Activated T-helper 2 cell treated with anti-CD3 and anti-CD28 coated beads, Interferon-gamma antibody, Interleukin-2, Interleukin-4, amounts not matched to agents 10 μg/mL and 5 μg/mL and 100 μg/mL, durations not matched to agents 14 hours and 24 hours and 36 hours (primary cell): ENCODE measurements around the gene RIC8B. TPM values are rescaled to one million over a fixed set of nuclear protein-coding genes. Genes with fewer than 3 reads are reported as not detected.

Experiments
- DNase-seq: peaks from one replicate; pipeline ENCODE4 v3.0.0; 2021; ENCODE audit warnings: low spot score
- H3K27ac Mint-ChIP-seq: one replicate; pipeline ENCODE4 v1.8.0; 2021; ENCODE audit warnings: mixed read lengths
- H3K27me3 Mint-ChIP-seq: one replicate; pipeline ENCODE4 v1.8.0; 2021; ENCODE audit warnings: low read depth, mixed read lengths
- H3K36me3 Mint-ChIP-seq: one replicate; pipeline ENCODE4 v1.8.0; 2021; ENCODE audit warnings: low read depth, mixed read lengths
- H3K4me1 Mint-ChIP-seq: one replicate; pipeline ENCODE4 v1.8.0; 2021; ENCODE audit warnings: low read depth, mixed read lengths
- H3K4me3 Mint-ChIP-seq: one replicate; pipeline ENCODE4 v1.8.0; 2021; ENCODE audit warnings: low read depth, mild to moderate bottlenecking, moderate library complexity, mixed read lengths
- H3K9me3 Mint-ChIP-seq: one replicate; pipeline ENCODE4 v1.8.0; 2021; ENCODE audit warnings: mixed read lengths
- intact Hi-C: fragments of 100-400 bp; cut with micrococcal nuclease; formaldehyde crosslinking; loops from one replicate; pipeline ENCODE4 v1.15.1; 2023
- total RNA-seq: library from RNA; stranded (reverse); gene quantifications from 2 replicates; pipeline ENCODE4 v1.2.3, GENCODE V29; 2022

RIC8B gene
- total RNA-seq, 1 donor from 2014 or later: 11.4 TPM

DNA sequence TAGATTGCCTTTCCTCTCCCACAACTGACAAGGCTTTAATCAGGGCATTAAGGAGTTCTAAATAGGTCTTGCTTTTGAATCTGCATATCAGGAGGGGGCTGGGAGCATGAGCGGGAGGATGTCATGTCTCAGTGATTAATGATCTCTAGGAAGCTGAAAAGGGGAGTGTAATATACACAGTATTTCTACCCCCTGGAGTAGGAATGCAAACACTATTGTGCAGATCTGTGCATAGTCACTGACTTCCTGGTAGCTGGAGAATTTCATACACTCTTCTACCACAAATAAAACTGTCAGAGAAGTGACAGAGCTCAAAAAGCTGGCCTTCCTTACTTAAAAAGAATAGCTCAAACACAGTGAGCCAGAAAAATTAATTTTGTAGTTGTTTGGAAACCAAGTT, 65.8 kb downstream of the RIC8B start:
- Mint-ChIP-seq H3K27me3 (no peaks in the 10 kb centered on the region), H3K9me3 (no peaks in the 10 kb centered on the region), H3K27ac (no peak overlapping the region), H3K36me3 (peaks cover 9% of the 10 kb centered on the region), H3K4me3 (no peak overlapping the region), H3K4me1 (peaks cover 10% of the 10 kb centered on the region)
- intact Hi-C loops: loop anchor here (5.0 to 10.0 kb wide), 3 partner anchors 158 to 453 kb away; partner anchors contain the start of gene RFX4
- DNase-seq: no peak

DNA sequence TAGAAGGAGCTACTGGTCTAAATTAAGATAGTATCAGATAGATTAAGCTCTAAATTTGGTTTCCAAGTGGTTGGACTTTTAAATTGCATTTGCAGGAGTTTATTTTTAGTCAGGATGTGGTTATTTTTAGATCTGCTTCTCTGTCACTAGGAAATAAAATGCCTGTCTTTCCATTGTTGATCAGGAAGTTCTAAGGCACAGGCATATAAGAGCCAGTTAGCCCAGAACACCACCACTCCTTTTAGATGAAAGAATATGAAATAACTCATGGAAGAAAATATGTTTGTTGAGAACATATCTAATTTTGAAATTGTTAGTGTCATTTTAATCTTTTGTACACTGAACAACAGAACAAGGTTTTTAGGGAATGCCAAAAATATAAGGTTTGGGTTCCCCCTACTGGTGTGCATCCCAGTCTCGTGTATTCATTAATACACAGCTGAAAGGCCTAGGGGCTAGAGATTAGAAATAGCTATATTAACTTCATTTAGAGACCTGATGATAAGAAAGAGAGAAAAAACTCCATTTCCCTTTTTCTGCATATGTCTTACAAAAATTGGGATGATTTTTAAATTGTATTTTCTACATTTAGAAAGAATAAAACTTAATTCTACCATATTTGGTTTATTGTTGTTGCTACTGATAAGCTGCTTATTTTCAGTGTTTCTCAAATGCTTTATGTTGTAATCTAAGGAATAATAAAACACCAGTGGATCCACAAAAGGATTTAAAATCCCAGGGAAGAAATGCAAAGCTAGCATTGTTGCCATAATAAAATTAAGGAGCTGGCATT, 67.2 kb downstream of the RIC8B start:
- H3K9me3 Mint-ChIP-seq: no peaks in the 10 kb centered on the region
- peaks cover 10% of the 10 kb centered on the region for H3K4me1 Mint-ChIP-seq
- H3K36me3 Mint-ChIP-seq: peaks cover 4% of the 10 kb centered on the region
- DNase-seq: no peak
- no peak overlapping the region for H3K4me3 Mint-ChIP-seq
- no peak overlapping the region for H3K27ac Mint-ChIP-seq
- H3K27me3 Mint-ChIP-seq: no peaks in the 10 kb centered on the region
- intact Hi-C loops: loop anchor here (5.0 to 10.0 kb wide), 3 partner anchors 159 to 454 kb away; partner anchors contain the start of gene RFX4

DNA sequence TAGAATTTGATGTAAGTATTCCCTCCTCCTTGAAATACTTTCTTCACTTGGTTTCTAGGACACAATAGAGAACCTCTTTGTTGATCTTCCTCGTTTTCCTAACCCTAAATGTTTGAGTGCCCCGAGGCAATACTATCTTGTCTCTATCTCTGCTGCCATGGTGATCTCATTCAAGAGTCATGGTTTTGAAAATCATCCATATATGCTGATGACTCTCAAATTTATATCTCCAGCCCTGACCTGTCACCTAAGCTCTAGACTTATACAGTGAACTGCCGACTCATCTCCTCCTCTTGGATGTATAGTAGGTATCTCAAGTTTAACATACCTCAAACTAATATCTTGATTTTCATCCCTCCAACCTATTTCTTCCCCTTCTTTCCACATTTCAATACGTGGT, 71.4 kb downstream of the RIC8B start:
- no peaks in the 10 kb centered on the region for H3K27me3 Mint-ChIP-seq
- DNase-seq: no peak
- H3K27ac Mint-ChIP-seq: no peak overlapping the region
- intact Hi-C loops: loop anchor here (10.0 kb wide), 1 partner anchor 261 kb away; the partner anchor contains the start of gene RFX4
- peaks cover 7% of the 10 kb centered on the region for H3K36me3 Mint-ChIP-seq
- no peaks in the 10 kb centered on the region for H3K9me3 Mint-ChIP-seq
- peaks cover 11% of the 10 kb centered on the region for H3K4me1 Mint-ChIP-seq
- H3K4me3 Mint-ChIP-seq: no peak overlapping the region

DNA sequence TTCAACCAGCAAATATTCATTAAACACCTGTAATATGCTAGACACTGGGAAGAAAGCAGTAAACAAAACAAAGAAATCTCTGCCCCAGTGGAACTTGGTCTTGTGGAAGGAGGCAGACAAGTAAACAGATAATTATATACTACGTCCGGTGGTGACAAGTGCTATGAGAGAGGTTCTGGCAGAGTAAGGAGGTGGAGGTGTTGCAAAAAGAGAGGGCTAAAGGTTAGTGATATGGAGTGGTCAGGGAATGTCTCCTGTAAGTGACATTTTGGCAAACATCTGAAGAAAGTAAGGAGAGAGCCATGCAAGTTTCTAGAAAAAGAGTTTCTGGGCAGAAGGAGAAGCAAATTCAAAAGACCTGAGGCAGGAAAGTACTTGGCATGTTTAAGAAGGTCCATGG, 73.4 kb downstream of the RIC8B start:
- peaks cover 4% of the 10 kb centered on the region for H3K4me1 Mint-ChIP-seq
- H3K27me3 Mint-ChIP-seq: no peaks in the 10 kb centered on the region
- H3K4me3 Mint-ChIP-seq: no peak overlapping the region
- intact Hi-C loops: loop anchor here (10.0 kb wide), 1 partner anchor 263 kb away; the partner anchor contains the start of gene RFX4
- no peaks in the 10 kb centered on the region for H3K9me3 Mint-ChIP-seq
- peaks cover 11% of the 10 kb centered on the region for H3K36me3 Mint-ChIP-seq
- DNase-seq: no peak
- no peak overlapping the region for H3K27ac Mint-ChIP-seq

DNA sequence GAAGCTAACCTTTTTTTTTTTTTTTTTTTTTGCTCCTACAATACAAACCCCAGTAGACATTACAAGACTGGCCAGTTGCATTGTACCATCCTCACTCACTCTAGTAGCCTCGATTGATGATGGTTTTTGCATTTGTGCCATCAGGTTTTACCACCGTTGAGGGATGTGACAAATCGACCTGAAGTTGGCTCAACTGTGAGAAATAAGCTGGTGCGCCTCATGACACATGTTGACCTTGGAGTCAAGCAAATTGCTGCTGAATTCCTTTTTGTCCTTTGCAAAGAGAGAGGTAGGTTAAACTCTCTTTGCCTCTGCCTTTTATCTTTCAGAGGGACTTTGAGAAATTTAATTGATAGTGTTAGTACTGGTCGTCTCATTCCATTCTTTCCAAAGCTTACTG, 76.8 kb downstream of the RIC8B start:
- no peak for DNase-seq
- Mint-ChIP-seq H3K4me1 (peaks cover 12% of the 10 kb centered on the region), H3K36me3 (peaks cover 14% of the 10 kb centered on the region), H3K9me3 (no peaks in the 10 kb centered on the region), H3K27me3 (no peaks in the 10 kb centered on the region), H3K4me3 (no peak overlapping the region), H3K27ac (no peak overlapping the region)
- intact Hi-C loops: no loop called here

DNA sequence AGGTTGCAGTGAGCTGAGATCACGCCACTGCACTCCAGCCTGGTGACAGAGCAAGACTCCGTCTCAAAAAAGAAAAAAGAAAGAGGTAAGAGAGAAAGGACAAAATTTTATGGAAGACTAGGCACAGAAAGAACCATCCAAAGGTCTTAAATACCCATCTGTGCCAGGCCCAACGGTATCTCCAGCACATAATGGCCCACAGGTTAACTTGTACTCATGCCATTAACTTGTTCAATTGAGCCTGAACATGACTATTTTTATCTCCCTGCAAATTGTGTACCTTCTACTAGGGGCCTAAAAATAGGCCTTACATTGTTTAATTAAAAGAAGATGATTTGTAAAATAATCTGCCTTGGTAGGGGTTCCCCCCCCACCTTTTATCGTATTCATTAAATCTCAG, 80.2 kb downstream of the RIC8B start:
- Mint-ChIP-seq H3K9me3 (no peaks in the 10 kb centered on the region), H3K27ac (peak overlapping the region; percentile 48), H3K4me3 (no peak overlapping the region), H3K27me3 (no peaks in the 10 kb centered on the region), H3K4me1 (peaks cover 12% of the 10 kb centered on the region), H3K36me3 (peaks cover 16% of the 10 kb centered on the region)
- no peak for DNase-seq
- intact Hi-C loops: loop anchor here (5.0 kb wide), 1 partner anchor 58 kb away; no protein-coding TSS in a partner anchor

DNA sequence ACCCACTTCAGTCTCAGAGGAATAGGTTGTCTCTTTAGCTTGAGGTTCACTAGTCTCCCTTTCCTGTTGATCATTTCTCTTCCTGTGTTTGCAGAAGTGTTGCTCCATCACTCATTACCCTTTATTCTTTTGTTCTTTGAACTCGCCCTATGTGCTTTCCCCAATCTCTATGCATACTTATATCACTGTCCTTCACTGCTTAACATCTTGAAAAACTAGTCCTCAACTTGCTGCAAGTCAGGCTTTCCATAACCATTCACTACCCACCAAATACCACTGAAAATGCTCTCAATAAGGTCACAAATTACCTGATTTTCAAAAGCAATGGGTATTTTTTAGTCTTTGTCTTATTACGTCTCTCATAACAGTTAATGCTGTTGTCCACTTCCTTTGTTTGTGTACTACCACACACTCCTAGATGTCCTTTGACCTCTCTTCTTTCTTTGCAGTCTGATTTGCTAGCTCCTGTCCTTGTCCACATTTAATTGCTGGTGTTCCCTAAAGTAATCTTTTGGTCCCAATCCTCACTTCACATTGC, 80.8 kb downstream of the RIC8B start:
- H3K27ac Mint-ChIP-seq: no peak overlapping the region
- no peak overlapping the region for H3K4me3 Mint-ChIP-seq
- DNase-seq: no peak
- no peaks in the 10 kb centered on the region for H3K9me3 Mint-ChIP-seq
- intact Hi-C loops: loop anchor here (5.0 kb wide), 1 partner anchor 57 kb away; no protein-coding TSS in a partner anchor
- H3K27me3 Mint-ChIP-seq: no peaks in the 10 kb centered on the region
- H3K36me3 Mint-ChIP-seq: peaks cover 19% of the 10 kb centered on the region
- peaks cover 9% of the 10 kb centered on the region for H3K4me1 Mint-ChIP-seq

DNA sequence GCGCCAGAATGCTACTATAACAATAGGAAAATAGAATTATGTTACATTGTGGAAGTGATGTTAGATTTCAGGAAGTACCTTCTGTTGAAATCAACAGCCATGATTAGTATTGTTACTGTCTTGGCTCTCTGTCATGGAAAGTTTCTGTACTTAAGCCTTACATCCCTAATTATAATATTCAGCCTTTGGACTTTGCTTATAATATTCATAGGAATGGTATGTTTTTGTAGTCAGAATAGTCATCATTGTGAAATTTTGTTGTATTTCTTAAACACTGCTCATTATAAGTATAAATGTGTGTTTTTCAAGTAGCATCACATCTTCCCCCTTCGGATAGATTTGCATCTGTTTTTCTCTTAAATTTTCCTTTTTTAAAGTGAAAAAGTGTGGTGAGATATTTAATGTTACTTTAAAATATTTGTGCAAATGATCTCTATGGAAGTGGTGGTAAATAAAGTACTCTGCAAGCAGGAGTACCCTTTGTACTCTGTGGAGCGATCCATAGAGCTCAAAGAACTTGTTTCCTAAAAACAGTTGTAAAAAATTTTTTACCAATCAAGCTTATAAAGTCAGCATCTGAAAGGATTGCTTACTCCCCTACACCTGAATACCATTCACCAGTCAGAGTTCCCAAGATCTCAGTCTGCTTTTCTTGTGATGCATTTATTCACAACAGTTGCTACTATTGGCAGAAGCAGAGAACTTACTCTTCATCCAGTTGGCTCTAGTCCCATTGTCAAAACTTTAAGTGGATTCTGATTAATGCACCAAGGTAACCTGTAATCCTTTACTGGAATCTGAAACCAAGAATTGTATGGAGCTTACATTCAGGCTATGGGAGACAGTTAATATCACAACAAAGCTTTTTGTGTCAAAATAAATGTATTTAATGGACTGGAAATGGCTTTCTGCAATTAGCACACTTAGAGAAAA, 87.8 kb downstream of the RIC8B start:
- Mint-ChIP-seq H3K27ac (no peak overlapping the region), H3K9me3 (no peaks in the 10 kb centered on the region), H3K27me3 (no peaks in the 10 kb centered on the region), H3K36me3 (peaks cover 29% of the 10 kb centered on the region), H3K4me1 (no peaks in the 10 kb centered on the region), H3K4me3 (no peak overlapping the region)
- intact Hi-C loops: no loop called here
- DNase-seq: no peak

DNA sequence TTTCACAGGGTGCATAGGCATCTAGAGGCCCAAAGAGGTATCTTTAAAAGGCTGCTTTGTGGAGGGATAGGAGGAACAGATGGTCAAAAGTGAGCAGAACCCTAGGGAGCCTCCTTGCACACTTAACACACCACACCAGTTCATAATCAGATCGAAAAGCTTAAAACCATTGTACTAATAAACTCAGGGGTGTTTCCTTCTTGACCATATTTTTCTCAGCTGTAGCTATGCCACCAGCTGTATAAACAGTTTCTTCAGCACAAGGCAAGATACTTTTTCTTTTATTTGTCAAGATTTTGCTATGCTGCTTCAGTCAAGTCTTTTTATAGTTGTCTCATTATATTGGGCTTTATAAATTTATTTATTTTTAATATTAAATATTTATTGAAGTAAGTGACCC, 88.7 kb downstream of the RIC8B start:
- intact Hi-C loops: no loop called here
- no peak overlapping the region for H3K27ac Mint-ChIP-seq
- no peak for DNase-seq
- H3K4me1 Mint-ChIP-seq: no peaks in the 10 kb centered on the region
- H3K27me3 Mint-ChIP-seq: no peaks in the 10 kb centered on the region
- peaks cover 26% of the 10 kb centered on the region for H3K36me3 Mint-ChIP-seq
- no peak overlapping the region for H3K4me3 Mint-ChIP-seq
- no peaks in the 10 kb centered on the region for H3K9me3 Mint-ChIP-seq

DNA sequence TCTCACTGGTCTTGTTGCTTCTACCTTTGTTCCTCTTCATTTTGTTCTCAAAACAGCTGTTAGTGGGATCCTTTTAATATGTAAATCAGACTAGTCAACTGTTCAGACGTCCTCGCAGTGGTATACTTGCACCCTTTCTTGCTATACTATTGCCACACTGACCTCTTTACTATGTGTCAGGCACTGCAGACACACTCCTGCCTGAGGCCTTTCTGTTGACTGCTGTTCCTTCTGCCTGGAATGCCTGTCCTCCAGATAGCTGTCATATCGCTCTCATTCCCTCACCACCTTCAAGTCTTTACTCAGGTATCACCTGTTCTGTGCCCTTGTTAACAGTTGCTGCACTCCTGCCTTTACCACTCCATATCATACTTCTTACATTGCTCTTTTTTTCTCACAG, 91.2 kb downstream of the RIC8B start:
- H3K36me3 Mint-ChIP-seq: peaks cover 19% of the 10 kb centered on the region
- intact Hi-C loops: no loop called here
- H3K4me1 Mint-ChIP-seq: no peaks in the 10 kb centered on the region
- H3K27me3 Mint-ChIP-seq: no peaks in the 10 kb centered on the region
- H3K4me3 Mint-ChIP-seq: no peak overlapping the region
- H3K9me3 Mint-ChIP-seq: no peaks in the 10 kb centered on the region
- H3K27ac Mint-ChIP-seq: no peak overlapping the region
- no peak for DNase-seq

DNA sequence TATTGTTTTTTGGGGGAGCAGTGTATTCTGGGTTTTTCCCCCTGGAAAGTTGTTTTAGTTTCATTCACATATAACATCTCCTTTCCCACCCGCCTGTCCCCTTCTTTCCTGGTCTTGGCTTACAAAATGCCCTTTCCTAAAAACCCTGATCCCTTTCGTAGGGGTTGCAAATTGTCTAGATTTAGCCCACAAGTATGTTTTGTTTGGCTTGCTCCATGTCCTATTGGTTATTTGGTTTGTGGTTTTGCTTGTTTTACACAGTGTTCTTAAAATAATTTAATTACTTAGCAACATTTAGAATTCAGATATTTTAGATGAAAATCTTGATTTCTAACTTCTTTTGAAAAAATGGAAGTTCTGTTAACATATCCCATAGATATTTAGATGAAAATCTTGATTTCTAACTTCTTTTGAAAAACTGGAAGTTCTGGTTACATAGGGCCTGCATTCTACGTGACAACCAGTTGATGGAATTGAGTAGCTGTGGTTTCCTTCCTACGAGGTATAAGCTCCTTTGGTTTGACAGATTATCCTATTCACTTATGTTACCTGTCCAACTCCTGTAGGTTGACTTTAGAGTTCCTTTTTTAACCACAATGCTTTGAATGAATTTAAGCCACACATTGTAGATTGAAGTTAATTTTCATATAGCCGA, 92.1 kb downstream of the RIC8B start:
- H3K4me3 Mint-ChIP-seq: no peak overlapping the region
- H3K9me3 Mint-ChIP-seq: no peaks in the 10 kb centered on the region

DNA sequence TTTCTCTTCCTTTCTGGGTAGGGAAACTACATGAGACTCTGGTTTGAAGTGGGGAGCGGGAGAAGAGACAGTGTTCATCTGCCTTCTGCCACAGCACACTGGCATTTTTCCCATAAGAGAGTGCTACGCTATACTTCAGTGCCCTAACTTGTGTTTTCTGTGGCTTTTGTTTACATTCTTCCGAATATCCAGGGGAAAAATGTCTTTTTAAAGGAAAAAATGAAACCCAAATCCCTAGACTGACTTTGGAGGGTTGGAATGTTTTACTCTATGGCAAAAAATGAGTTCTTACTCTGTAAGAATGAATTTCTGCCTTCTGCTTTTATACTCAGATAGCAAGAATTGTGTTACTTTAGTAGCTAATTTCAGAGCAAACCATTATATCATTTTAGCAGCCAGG, 93.2 kb downstream of the RIC8B start:
- DNase-seq: no peak
- Mint-ChIP-seq H3K36me3 (peaks cover 20% of the 10 kb centered on the region), H3K4me1 (peaks cover 4% of the 10 kb centered on the region), H3K9me3 (no peaks in the 10 kb centered on the region), H3K4me3 (no peak overlapping the region), H3K27me3 (no peaks in the 10 kb centered on the region), H3K27ac (no peak overlapping the region)
- intact Hi-C loops: no loop called here

More for the DNA sequence above, 92.1 kb downstream of the RIC8B start:
- no peak for DNase-seq
- no peak overlapping the region for H3K27ac Mint-ChIP-seq
- H3K4me1 Mint-ChIP-seq: peaks cover 2% of the 10 kb centered on the region
- intact Hi-C loops: no loop called here
- no peaks in the 10 kb centered on the region for H3K27me3 Mint-ChIP-seq
- peaks cover 19% of the 10 kb centered on the region for H3K36me3 Mint-ChIP-seq
